Skin epidermis (tissue), 12 donors: ENCODE data around the gene TMEM200C.

ENCODE experiments used
- H3K27ac ChIP-seq, 21 experiments: fragments of 200-600 bp; sonication (generic) in 11 of 21; one replicate each; pipeline ENCODE4 v1.5.0; 2020; ENCODE audit warnings: mild to moderate bottlenecking in 3 of 21, inconsistent platforms in 2 of 21, moderate library complexity in 2 of 21
- H3K4me3 ChIP-seq, 7 experiments: fragments of 200-600 bp; sonication (generic) in 2 of 7; one replicate each; pipeline ENCODE4 v1.5.0; 2020; ENCODE audit warnings: inconsistent platforms in 2 of 7, mild to moderate bottlenecking in 2 of 7, moderate library complexity in 1 of 7

TMEM200C gene

GRCh38 chr18:5895299-5895875 is at the start of gene TMEM200C:
Gene TMEM200C (minus strand): TSS chr18:5895522. CDS start chr18:5892063, 3,459 bp downstream.
- Histone ChIP-seq H3K4me3 (peak within 1 kb of the TSS; percentile 24 to 57 (median 38)), H3K27ac (peak within 1 kb of the TSS in 13 of 21 experiments; percentile 7 to 87 (median 69))

- H3K4me3 ChIP-seq = no peak overlapping the region
- H3K27ac ChIP-seq = no peak overlapping the region
Observed at GRCh38 chr18:5944448-5944847, 49.1 kb upstream of the TMEM200C start.

GRCh38 chr18:5943514-5943913 is 48.2 kb upstream of the TMEM200C start:
- no peak overlapping the region for H3K4me3 ChIP-seq
- H3K27ac ChIP-seq = no peak overlapping the region

- H3K27ac ChIP-seq = no peak overlapping the region
- H3K4me3 ChIP-seq = no peak overlapping the region
Observed at GRCh38 chr18:5942591-5942990, 47.3 kb upstream of the TMEM200C start.

- Histone ChIP-seq H3K27ac (peak overlapping the region in 1 of 21 experiments; percentile 25), H3K4me3 (no peak overlapping the region)
Observed at GRCh38 chr18:5941890-5942289, 46.6 kb upstream of the TMEM200C start.

GRCh38 chr18:5939801-5940667 is 44.7 kb upstream of the TMEM200C start:
- Histone ChIP-seq H3K4me3 (no peak overlapping the region), H3K27ac (no peak overlapping the region)

- Histone ChIP-seq H3K4me3 (no peak overlapping the region), H3K27ac (no peak overlapping the region)
Observed at GRCh38 chr18:5937795-5938194, 42.5 kb upstream of the TMEM200C start.

- Histone ChIP-seq H3K27ac (no peak overlapping the region), H3K4me3 (no peak overlapping the region)
Observed at GRCh38 chr18:5937121-5937520, 41.8 kb upstream of the TMEM200C start.

- no peak overlapping the region for H3K27ac ChIP-seq
- H3K4me3 ChIP-seq = no peak overlapping the region
Observed at GRCh38 chr18:5930789-5931188, 35.5 kb upstream of the TMEM200C start.

- Histone ChIP-seq H3K4me3 (no peak overlapping the region), H3K27ac (no peak overlapping the region)
Observed at GRCh38 chr18:5918205-5918858, 23.0 kb upstream of the TMEM200C start.

GRCh38 chr18:5914951-5915350 is 19.6 kb upstream of the TMEM200C start:
- H3K4me3 ChIP-seq = no peak overlapping the region
- no peak overlapping the region for H3K27ac ChIP-seq

- H3K27ac ChIP-seq = no peak overlapping the region
- no peak overlapping the region for H3K4me3 ChIP-seq
Observed at GRCh38 chr18:5914016-5914415, 18.7 kb upstream of the TMEM200C start.

- Histone ChIP-seq H3K27ac (no peak overlapping the region), H3K4me3 (no peak overlapping the region)
Observed at GRCh38 chr18:5912566-5912965, 17.2 kb upstream of the TMEM200C start.

GRCh38 chr18:5909125-5909524 is 13.8 kb upstream of the TMEM200C start:
- no peak overlapping the region for H3K4me3 ChIP-seq
- H3K27ac ChIP-seq = no peak overlapping the region

GRCh38 chr18:5903386-5903785 is 8.1 kb upstream of the TMEM200C start:
- H3K27ac ChIP-seq = no peak overlapping the region

GRCh38 chr18:5900262-5900661 is 4.9 kb upstream of the TMEM200C start:
- H3K27ac ChIP-seq = peak overlapping the region in 1 of 21 experiments; percentile 51
- H3K4me3 ChIP-seq = no peak overlapping the region

More at GRCh38 chr18:5903386-5903785, 8.1 kb upstream of the TMEM200C start:
- H3K4me3 ChIP-seq = no peak overlapping the region

GRCh38 chr18:5899835-5900234 is 4.5 kb upstream of the TMEM200C start:
- peak overlapping the region in 2 of 21 experiments; percentile 34 to 51 for H3K27ac ChIP-seq

GRCh38 chr18:5895876-5896740 is 786 bp upstream of the TMEM200C start:
- Histone ChIP-seq H3K4me3 (peak overlapping the region; percentile 24 to 57 (median 35)), H3K27ac (peak overlapping the region in 12 of 21 experiments; percentile 43 to 87 (median 70))

More at GRCh38 chr18:5899835-5900234, 4.5 kb upstream of the TMEM200C start:
- no peak overlapping the region for H3K4me3 ChIP-seq

- Histone ChIP-seq H3K27ac (peak overlapping the region in 8 of 21 experiments; percentile 7 to 87 (median 48)), H3K4me3 (peak overlapping the region; percentile 15 to 57 (median 38))
Observed at GRCh38 chr18:5894611-5895298, 567 bp downstream of the TMEM200C start.
